Measurements from ENCODE around the gene GLRX2.
"Not testable (repeated sequence)": the region's sequence is repeated elsewhere in the genome, so short reads cannot be mapped to it uniquely, and the experiment has no call there.

The GLRX2 gene

GRCh38 chr1:193104907-193105820 is at the start of gene GLRX2:
Gene GLRX2, minus strand, starts transcription at chr1:193105414. Its CDS starts 32 bp downstream, at chr1:193105382.
- peak; percentile 84 to 91 (median 85) for DNase-seq

GRCh38 chr1:193144999-193145398 is 39.8 kb upstream of the GLRX2 start:
- DNase-seq: no peak

- no peak for DNase-seq
These were observed 39.2 kb upstream of the GLRX2 start for GRCh38 chr1:193144361-193144938.

- DNase-seq: peak in 1 of 3 experiments; percentile 37
These were observed 38.1 kb upstream of the GLRX2 start for GRCh38 chr1:193143285-193143684.

- DNase-seq: no peak
These were observed 37.2 kb upstream of the GLRX2 start for GRCh38 chr1:193142409-193142808.

GRCh38 chr1:193141804-193142203 is 36.6 kb upstream of the GLRX2 start:
- no peak for DNase-seq

- DNase-seq: no peak
These were observed 35.0 kb upstream of the GLRX2 start for GRCh38 chr1:193140254-193140653.

GRCh38 chr1:193131266-193131860 is 26.1 kb upstream of the GLRX2 start:
- no peak for DNase-seq

GRCh38 chr1:193125369-193125768 is 20.2 kb upstream of the GLRX2 start:
- no peak for DNase-seq

GRCh38 chr1:193123751-193124150 is 18.5 kb upstream of the GLRX2 start:
- DNase-seq: no peak

GRCh38 chr1:193121616-193122593 is 16.7 kb upstream of the GLRX2 start, which contains the start of gene CDC73:
Gene CDC73, plus strand, starts transcription at chr1:193122031. Its CDS starts 170 bp downstream, at chr1:193122201.
- peak; percentile 98 to 100 (median 98) for DNase-seq

- DNase-seq: no peak
These were observed 15.5 kb upstream of the GLRX2 start for GRCh38 chr1:193120604-193121166.

GRCh38 chr1:193118803-193119730 is 13.9 kb upstream of the GLRX2 start:
- DNase-seq: peak in 1 of 3 experiments; percentile 9

GRCh38 chr1:193118194-193118593 is 13.0 kb upstream of the GLRX2 start:
- no peak for DNase-seq

- not testable (repeated sequence) for DNase-seq
These were observed 12.0 kb upstream of the GLRX2 start for GRCh38 chr1:193117167-193117566.

GRCh38 chr1:193115629-193116227 is 10.5 kb upstream of the GLRX2 start:
- DNase-seq: no peak

- no peak for DNase-seq
These were observed 9.4 kb upstream of the GLRX2 start for GRCh38 chr1:193114485-193115095.

GRCh38 chr1:193113992-193114332 is 8.7 kb upstream of the GLRX2 start:
- no peak for DNase-seq

GRCh38 chr1:193113258-193113991 is 8.2 kb upstream of the GLRX2 start:
- DNase-seq: no peak
